ENCODE measurements around the gene IGF1.

Gene IGF1

DNA sequence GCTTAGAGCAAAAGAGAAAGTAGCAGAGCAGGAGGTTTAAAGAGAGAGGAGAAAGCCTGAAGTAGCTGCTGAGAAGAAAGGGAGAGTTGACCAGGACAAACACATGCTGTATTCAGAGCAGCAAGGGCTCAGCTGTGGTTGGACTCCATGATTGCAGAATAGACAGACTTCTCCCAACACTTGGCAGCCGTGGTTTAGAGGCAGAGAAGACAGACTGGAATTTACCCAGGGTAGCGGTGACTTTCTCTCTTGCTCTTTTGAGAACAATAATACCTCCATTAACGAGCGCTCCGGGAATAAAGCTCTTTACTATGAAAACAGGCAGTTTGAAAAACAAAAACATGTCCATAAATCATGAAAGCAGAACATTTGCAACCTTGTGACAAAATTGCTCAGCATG, 21.4 kb upstream of the IGF1 start:
- DNase-seq = no peak

DNA sequence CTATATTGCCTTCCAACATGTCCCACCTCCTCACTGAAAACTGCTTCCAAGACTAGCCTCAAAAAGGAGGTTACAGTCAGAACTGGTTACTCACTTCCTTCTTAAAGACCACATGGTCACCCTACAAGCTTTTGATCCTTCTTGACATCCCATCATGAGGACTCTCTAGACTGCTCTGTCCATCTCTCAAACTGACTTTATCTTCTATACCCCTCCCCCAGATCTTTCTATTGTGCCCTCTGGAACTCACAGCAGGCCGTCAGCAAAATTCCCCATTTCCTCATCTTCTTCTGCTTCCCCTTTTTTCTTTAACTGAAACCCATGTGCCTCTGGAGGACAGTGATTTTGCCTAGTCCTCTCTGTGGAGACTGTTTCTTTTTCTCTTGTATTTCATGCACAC, 18.1 kb upstream of the IGF1 start:
- intact Hi-C loops (cut with DNase I) = no loop called here
- DNase-seq = peak in 1 of 42 donors; percentile 7

More for the DNA sequence above, 21.4 kb upstream of the IGF1 start:
- intact Hi-C loops (cut with DNase I) = no loop called here

DNA sequence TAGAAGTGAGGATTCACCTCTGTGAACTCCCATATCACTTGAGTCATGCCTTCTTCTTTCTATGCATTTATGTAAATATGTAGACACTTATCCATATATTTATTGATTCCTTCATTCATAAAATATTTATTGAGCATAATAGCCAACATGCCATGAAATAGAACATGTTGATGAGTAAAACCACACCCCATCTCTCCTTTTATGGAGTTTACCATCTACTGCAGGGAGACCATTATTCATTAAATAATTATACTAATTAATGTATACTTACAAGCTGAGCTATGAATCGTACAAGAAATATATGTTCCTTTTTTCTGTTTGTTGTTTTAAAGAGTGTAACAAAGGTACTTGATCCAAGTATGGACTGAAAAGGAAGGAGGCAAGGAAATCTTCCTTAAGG, 17.4 kb upstream of the IGF1 start:
- DNase-seq = no peak
- intact Hi-C loops (cut with DNase I) = no loop called here

DNA sequence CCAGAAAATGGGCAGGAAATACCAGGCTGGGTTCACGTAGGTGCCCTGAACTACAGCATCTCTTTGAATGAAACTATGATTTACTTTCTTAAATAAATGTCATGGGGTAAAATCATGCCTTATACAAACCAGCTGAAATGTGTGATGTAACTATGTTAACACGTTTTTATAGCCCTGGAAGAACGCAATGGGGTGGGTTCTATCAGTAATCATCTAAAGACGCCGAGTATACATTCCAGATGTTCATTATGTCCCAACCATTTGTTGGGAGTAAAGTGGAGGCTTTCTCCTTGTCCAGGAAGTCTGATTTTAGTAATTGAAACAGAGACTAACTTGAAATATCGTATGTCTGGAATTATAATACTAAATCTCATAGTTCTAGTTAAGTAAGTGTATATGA, 16.2 kb upstream of the IGF1 start:
- intact Hi-C loops (cut with DNase I) = no loop called here
- no peak for DNase-seq

DNA sequence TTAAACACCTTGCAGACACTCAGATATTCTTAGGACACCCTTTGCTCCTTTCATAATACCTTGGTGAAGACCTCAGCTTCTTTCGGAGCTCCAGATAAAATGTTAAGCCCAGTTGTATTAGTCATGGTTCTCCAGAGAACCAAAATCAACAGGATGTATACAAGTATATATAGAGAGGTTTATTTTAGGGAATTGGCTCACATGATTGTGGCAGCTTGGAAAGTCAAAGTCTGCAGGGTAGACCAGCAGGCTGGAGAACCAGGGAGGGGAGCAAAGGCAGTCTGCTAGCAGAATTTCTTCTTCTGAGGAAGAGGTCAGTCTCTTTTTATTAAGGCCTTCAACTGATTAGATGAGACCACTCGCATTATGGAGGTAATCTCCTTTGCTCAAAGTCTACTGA, 6.9 kb upstream of the IGF1 start:
- intact Hi-C loops (cut with DNase I) = no loop called here
- no peak for DNase-seq

DNA sequence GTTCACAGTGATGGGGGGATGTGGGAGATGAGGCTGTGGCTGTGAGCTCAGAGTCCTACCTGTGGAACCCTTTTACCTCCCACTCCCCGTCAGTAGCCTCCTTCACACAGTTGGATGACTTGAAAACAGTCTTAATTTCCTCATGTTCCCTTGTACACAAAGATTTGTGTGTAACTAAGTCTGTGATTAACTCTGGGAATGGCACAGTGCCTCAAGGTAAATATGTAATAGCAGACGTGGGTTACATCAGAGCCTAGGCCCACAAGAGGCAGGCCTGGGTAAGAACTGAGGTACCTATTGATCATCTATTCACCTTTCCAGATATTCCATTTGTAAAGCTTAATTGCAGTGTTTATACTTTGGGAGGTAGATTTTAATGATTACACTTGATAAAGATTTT, 5.8 kb upstream of the IGF1 start:
- no peak for DNase-seq
- intact Hi-C loops (cut with DNase I) = no loop called here

DNA sequence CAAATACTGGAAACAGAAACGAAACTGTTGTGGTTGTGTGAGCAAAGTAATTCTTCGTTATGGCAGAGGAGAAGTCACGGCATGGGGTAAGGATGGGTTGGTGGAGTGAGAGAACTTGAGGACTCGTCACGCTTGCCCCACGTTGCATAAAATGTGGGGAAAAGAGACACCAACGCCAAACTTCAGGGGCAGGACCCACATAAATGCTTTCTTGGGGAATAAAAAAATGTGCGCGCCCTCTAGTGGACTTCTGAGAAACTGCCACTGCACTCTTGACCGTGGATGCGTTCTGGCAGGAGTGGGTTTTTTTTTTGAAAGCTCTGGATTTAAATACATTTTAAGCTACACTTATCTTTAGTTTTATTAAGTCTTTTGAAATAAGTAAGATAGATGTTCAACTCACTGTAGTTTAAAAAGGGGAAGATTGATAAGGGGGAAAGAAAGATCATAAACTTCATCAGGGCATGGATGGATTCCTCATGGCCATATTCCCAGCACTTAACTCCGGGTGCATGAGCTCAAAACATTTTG, 4.1 kb upstream of the IGF1 start:
- peak; percentile 20 to 85 (median 59) for DNase-seq
- intact Hi-C loops (cut with DNase I) = no loop called here

DNA sequence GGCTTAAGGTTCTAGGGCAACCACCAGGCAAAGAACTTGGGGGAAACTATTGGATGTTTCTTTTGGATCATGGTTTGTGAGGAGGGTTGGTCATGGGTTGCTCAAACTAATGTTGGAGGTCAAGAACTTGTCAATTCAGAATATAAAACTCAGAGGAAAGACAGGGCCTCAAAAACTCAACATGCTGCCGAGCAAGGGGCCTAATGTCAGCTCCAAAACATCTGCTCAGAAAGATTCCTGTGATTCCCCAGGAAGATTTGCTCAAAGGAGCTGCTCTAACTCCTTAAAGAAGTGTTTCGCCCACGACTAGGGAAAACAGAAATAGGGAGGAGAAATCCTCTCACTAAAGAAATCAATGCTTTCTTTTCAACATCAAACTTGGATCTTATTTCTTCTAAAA, 3.7 kb upstream of the IGF1 start:
- no peak for DNase-seq
- intact Hi-C loops (cut with DNase I) = no loop called here

DNA sequence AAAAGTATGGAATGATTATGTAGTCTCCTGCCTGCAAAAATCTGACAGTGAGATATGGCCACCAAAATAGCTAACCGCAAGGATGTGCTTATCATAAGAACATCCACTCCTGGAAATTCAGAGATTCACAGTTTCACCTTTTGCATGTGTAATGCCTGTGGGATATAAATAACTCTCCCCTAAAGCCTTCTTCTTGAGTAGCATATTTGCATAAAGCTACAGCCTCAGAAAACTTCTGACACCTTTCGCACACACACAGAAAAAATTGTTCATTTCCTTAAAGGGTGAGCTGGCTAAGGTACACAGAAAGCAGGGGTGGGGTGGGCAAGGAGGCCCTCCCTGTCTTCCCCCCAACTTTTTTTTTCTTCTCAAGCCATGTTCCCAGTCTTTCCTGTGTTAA, 3.1 kb upstream of the IGF1 start:
- intact Hi-C loops (cut with DNase I) = no loop called here
- no peak for DNase-seq

DNA sequence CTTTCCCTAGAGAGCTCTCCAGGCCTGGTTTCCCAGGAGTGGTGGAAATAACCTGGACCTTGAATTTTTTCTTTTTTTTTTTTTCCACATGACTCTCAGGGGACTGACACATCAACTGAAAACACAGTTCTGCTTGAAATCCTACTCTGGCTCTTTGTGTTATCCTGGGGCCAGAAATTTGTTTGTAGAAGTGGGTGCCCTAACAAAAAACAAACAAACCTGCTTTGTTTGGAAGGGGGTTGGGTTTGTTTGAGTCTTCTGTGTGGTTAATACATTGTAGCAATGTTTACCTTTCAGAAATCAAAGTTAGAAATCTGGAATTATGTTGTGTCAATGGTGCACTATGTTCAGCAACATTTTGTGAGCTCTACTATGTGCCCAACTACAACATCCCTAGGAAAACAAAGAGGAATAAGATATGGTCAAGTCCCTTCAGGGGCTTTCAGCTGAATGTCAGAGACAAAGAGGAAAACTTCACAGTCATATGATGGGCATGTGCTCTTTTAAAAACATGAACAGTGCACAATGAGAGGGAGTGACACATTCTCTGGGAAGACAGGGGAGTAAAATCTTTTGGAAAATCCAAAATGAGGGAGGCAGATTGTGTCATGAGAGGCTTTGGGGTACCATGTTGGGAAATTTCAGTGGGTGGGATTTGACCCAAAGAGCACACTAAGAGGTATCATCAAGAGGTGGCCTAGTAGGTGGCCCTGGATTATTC, 1.5 kb upstream of the IGF1 start:
- intact Hi-C loops (cut with DNase I) = no loop called here
- DNase-seq = no peak

DNA sequence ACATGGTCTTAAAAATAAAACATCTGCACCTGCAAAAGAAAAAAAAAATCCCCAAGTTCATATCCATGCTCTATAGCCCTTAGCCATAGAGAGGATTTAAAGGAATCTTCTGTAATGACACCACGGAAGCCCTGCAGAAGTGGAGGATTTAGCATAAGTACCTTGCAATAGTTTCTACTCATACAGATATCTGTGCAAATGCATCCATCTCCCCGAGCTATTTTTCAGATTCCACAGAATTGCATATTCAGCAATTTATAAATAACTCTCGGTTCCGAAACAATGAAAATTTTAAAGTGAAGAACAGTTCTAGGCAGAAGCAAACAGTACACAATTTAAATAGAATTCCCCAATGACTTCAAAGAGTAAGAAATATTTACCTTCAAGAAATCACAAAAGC, 424 bp downstream of the IGF1 start:
- intact Hi-C loops (cut with DNase I) = no loop called here

DNA sequence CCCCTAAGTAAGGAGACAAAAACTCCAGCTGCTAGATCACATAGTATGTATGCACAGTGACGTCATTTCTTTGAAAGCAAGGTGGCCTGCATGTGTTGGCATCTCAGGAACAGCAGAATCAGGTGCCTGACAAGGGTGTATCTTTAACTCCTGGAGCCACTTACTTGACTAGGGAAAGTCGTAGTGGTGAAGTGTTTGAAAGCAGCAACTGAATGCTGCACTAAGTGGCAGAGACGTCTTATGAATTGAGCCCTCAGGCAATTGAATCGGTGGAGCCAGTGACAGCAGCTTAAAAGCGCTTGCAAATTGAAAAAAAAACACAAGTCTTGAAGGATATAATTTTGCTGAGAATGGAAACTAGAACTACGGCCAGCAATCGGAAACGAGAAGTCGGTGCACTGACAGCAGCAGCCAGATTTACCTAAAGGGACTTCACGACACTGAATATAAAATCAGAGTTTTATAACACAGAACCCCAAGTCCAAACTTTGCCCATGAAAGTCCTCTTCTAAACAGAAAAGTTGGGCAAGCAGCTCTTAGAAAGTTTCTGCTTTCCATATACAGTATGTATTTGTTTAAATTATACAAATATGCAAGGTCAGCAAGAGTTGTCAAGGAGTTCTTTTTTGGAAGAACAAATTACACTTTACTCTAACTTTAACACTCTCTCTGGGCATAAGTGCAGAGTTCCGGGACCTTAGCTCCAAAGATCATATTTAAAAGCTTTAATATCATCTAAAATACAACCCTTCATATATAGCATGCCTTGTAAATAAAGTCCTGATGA, 1.1 kb downstream of the IGF1 start:
- DNase-seq = no peak
- intact Hi-C loops (cut with DNase I) = no loop called here

More for the DNA sequence above, 424 bp downstream of the IGF1 start:
- no peak for DNase-seq

DNA sequence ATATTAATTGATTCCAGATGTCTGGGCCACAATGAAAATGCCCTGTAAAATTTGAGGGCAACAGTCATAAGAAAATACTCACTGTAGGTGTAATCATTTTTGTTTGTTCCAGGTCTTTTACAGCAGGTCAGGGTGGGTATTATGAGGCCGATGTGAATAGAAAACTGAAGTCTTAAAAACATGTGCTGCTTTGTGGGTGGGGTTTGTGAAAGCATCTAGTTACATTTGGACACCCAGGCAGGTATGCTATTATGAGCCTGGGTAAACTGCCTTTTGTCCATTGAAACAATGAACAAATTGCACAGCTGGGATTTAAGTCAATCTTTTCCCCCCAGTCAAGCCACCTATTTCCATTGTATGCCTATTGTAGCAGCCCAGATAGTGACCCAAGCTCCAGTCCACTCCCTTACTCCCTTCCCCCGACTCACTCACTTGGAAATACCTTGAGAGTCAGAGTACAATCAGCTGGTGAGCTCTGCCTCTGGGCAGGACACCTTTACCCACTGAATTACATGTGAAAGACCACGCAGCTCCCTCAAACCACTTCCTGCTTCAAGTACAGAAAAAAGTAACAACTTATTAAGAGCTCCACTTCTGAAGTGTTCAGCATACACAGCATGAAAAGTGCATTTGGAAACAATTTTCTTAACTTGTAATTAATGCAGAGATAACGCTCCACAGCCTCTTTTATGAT, 1.8 kb downstream of the IGF1 start:
- intact Hi-C loops (cut with DNase I) = no loop called here
- DNase-seq = no peak

DNA sequence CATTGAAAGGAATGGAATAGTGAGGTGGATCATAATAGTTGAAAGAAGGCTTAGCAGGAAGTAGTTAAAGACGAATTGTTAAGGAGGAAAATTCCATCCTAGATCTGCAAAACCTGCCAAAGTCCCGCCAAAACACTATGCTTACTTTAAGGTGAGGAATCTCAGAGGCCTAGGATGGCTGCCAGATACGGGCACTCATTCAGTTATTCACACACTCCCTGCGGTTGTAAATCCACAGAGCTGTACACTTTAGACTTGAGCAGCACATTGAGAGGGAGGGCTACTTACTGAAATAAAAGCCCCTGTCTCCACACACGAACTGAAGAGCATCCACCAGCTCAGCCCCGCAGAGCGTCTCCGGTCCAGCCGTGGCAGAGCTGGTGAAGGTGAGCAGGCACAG, 5.0 kb downstream of the IGF1 start:
- DNase-seq = no peak
- intact Hi-C loops (cut with DNase I) = no loop called here

DNA sequence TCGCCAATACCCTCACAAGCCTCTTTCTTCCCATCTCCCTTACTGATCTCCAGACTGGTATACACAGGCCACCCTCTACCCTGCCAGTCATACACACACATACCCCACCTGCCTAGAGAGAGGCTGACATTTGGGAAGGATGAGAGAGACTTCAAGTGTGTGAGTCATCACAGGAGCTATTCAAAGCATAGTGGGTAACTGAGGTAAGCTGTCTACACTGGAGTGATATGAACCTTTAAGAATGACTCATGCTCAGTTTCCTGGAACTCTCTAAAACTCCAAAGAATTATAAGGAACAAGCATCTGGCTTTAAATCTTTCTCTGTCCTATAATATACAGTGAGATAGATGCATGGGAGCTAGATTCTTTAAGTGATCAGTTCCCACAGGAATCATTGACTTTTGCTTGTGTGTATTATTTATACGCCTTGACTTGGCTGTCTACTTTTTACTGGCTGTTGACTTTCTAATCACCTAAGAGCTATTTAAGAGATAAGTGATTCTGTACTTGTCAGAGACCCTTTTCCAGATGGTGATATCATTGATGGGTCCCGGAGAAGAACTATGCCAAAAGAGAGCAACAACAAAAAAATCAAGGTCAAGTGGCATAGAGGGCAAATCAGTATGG, 5.8 kb downstream of the IGF1 start:
- peak in 17 of 42 donors; percentile 3 to 73 (median 26) for DNase-seq
- intact Hi-C loops (cut with DNase I) = no loop called here

DNA sequence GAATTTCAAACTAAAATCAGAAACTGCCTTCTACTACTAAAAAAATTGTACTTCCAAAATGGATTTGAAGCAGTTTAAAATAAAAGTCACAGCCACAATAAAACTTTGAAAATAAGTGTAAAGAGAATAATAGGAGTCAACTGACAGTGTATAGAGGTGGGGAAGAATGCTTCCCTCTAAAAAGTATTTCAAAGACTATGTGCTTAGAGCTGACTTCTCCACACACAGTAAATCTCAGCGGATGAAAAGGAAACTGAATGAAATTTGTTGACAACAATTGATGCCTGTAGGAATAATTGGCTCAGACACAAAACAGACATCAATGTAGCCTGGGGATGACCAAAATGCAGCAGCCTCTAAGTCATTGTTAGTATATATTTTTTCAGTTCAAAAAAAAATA, 7.9 kb downstream of the IGF1 start:
- intact Hi-C loops (cut with DNase I) = no loop called here
- DNase-seq = no peak

DNA sequence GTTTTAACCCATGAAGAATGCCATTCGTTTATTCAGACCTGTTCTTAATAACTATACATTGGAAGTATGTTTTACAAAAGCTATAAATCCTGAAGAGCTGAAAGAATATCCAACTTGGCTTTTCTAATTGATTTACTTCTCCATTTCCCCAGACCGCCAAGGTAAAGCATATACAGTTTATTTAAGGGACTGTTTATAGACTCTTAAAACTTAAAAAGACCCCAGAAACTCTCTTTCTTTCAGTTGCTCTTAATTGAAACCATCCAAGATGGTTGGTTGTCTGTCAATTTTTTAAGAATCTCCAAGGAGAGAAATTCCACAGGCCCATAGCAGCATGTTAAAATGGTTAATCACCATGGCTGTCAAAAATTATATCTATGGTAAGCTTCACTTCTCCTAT, 8.8 kb downstream of the IGF1 start:
- no peak for DNase-seq
- intact Hi-C loops (cut with DNase I) = no loop called here

DNA sequence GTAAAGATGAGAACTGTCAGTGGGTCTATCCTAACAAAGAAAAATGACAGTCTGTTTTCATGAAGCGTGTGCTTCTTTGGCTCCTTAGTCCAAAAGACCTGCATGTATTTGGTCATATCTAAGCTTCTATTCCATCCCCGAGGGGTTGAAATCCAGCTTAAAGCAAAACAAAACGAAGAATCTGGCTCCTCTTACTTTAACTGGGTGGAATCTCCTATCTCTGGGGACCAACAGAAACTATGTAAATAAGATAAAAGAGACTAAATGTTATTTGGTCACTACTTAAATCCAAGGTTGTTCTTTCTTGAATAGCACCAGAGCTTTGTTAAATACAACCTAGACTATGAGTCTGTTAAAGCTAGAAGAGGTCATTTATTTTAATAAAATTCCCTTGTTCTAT, 9.4 kb downstream of the IGF1 start:
- intact Hi-C loops (cut with DNase I) = no loop called here

DNA sequence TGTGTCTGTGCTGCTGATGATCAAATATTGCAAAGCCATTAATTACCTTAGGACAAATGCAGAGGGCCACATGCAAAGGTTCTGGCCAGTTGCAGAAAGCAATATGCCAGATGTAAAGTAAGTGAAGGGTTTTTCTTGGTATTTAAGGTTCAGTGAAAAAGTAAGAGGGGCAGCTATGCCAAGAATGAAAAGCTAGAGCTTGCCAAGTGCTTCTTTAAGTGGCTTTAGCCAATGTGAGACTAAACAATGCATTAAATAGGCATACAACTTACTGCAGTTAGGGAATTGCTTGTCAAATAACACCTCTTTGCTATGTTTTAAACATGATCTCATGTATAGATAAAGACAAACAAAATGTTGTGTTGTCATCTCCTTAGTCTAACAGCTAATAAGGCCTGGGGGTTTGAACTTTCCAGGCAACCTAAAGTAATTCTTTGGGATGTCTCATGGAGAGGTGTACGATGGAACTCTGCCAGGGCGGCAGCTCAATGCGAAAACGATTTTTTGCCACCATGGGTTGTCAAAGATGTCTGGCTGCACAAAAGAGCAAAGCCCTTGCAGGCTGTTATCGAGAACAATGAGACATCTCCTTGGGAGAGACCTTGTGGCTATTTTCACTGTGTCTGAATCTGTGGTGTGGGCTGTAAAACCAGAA, 12.0 kb downstream of the IGF1 start:
- intact Hi-C loops (cut with DNase I) = no loop called here
- DNase-seq = no peak

More for the DNA sequence above, 9.4 kb downstream of the IGF1 start:
- DNase-seq = no peak

Data from head of caudate nucleus (tissue), 42 donors.